Measurements from ENCODE around the gene SLC1A7. TPM values are rescaled to one million over a fixed set of nuclear protein-coding genes. Genes with fewer than 3 reads are reported as not detected.

SLC1A7 gene
- total and polyA plus RNA-seq, 8 donors = 0.08 to 0.45 (median 0.29) TPM; not detected in 5

- Histone ChIP-seq H3K9me3 (no peaks in the 10 kb centered on the region), H3K27ac (peak overlapping the region in 1 of 5 donors; percentile 1), H3K4me1 (peaks cover 10 to 36% (median 20%) of the 10 kb centered on the region in 4 donors), H3K4me3 (no peak overlapping the region), H3K36me3 (peaks cover 0 to 65% (median 21%) of the 10 kb centered on the region in 4 donors), H3K27me3 (no peaks in the 10 kb centered on the region)
- intact Hi-C loops (cut with DNase I; ENCODE audit: low total_unique reads) = no loop called here
- DNase-seq = no peak
- WGBS, 5 donors = 50 to 77% (median 70%) methylated on average over 4 of the region's 4 CpGs
- TF ChIP-seq POLR2AphosphoS5 (IDR thresholded peaks at IDR 0.05) (no peak), EP300 (IDR thresholded peaks at IDR 0.05) (no peak), CTCF (IDR thresholded peaks at IDR 0.05) (no peak), POLR2A (IDR thresholded peaks at IDR 0.05) (no peak)
These were observed 55.9 kb downstream of the SLC1A7 start for GRCh38 chr1:53086491-53087070.

GRCh38 chr1:53085405-53085804 is 57.0 kb downstream of the SLC1A7 start:
- Histone ChIP-seq H3K9me3 (no peaks in the 10 kb centered on the region), H3K4me1 (peaks cover 0 to 27% (median 10%) of the 10 kb centered on the region in 4 donors), H3K36me3 (peaks cover 0 to 77% (median 30%) of the 10 kb centered on the region in 4 donors), H3K27ac (no peak overlapping the region), H3K4me3 (no peak overlapping the region), H3K27me3 (no peaks in the 10 kb centered on the region)
- DNase-seq = no peak
- TF ChIP-seq EP300 (IDR thresholded peaks at IDR 0.05) (no peak), POLR2AphosphoS5 (IDR thresholded peaks at IDR 0.05) (no peak), POLR2A (IDR thresholded peaks at IDR 0.05) (no peak), CTCF (IDR thresholded peaks at IDR 0.05) (no peak)
- 92 to 97% (median 95%) methylated on average over 4 to 8 of the region's 8 CpGs for WGBS, 5 donors
- intact Hi-C loops (cut with DNase I; ENCODE audit: low total_unique reads) = no loop called here

GRCh38 chr1:53084589-53084971 is 57.9 kb downstream of the SLC1A7 start:
- H3K27ac ChIP-seq = no peak overlapping the region
- peaks cover 0 to 85% (median 34%) of the 10 kb centered on the region in 4 donors for H3K36me3 ChIP-seq
- no peak overlapping the region for H3K4me3 ChIP-seq
- intact Hi-C loops (cut with DNase I; ENCODE audit: low total_unique reads) = no loop called here
- peaks cover 0 to 26% (median 5%) of the 10 kb centered on the region in 4 donors for H3K4me1 ChIP-seq
- DNase-seq = no peak
- H3K27me3 ChIP-seq = no peaks in the 10 kb centered on the region
- WGBS, 5 donors = 72 to 91% (median 90%) methylated on average over 4 to 8 of the region's 8 CpGs
- no peak for TF ChIP-seq POLR2AphosphoS5 (IDR thresholded peaks at IDR 0.05)
- TF ChIP-seq EP300 (IDR thresholded peaks at IDR 0.05) = no peak
- no peaks in the 10 kb centered on the region for H3K9me3 ChIP-seq

- Histone ChIP-seq H3K27ac (no peak overlapping the region), H3K36me3 (peaks cover 3 to 92% (median 38%) of the 10 kb centered on the region in 4 donors), H3K4me1 (peaks cover 0 to 21% (median 3%) of the 10 kb centered on the region in 4 donors), H3K27me3 (no peaks in the 10 kb centered on the region), H3K9me3 (no peaks in the 10 kb centered on the region), H3K4me3 (no peak overlapping the region)
- 72 to 77% (median 75%) methylated on average over 16 to 17 of the region's 17 CpGs for WGBS, 5 donors
- no peak for DNase-seq
- no peak for TF ChIP-seq POLR2A (IDR thresholded peaks at IDR 0.05)
- no peak for TF ChIP-seq EP300 (IDR thresholded peaks at IDR 0.05)
- no peak for TF ChIP-seq CTCF (IDR thresholded peaks at IDR 0.05)
- no peak for TF ChIP-seq POLR2AphosphoS5 (IDR thresholded peaks at IDR 0.05)
- intact Hi-C loops (cut with DNase I; ENCODE audit: low total_unique reads) = no loop called here
These were observed 58.5 kb downstream of the SLC1A7 start for GRCh38 chr1:53083636-53084588.

All from stomach (tissue), 9 donors.